GM18858 (cell line): ENCODE measurements around the gene WBP1.
"Not testable (repeated sequence)": the region's sequence is repeated elsewhere in the genome, so short reads cannot be mapped to it uniquely, and the experiment has no call there.

Experiments
- ATAC-seq: cut with Tn5 transposase; IDR thresholded peaks from one replicate; pipeline ENCODE4 v1.9.1; 2021; ENCODE audit not compliant: unreplicated experiment

WBP1 gene

GRCh38 chr2:74481961-74482800 is 23.9 kb downstream of the WBP1 start:
- peak; percentile 26 for ATAC-seq

GRCh38 chr2:74482801-74483674 is 24.8 kb downstream of the WBP1 start, which contains the start of the genes CCDC142 and TTC31:
Gene CCDC142 (minus strand): TSS chr2:74482998. CDS start chr2:74482837, 161 bp downstream.
Gene TTC31 (plus strand): TSS chr2:74483081. CDS start chr2:74483096, 15 bp downstream.
- peak; percentile 78 for ATAC-seq

DNA sequence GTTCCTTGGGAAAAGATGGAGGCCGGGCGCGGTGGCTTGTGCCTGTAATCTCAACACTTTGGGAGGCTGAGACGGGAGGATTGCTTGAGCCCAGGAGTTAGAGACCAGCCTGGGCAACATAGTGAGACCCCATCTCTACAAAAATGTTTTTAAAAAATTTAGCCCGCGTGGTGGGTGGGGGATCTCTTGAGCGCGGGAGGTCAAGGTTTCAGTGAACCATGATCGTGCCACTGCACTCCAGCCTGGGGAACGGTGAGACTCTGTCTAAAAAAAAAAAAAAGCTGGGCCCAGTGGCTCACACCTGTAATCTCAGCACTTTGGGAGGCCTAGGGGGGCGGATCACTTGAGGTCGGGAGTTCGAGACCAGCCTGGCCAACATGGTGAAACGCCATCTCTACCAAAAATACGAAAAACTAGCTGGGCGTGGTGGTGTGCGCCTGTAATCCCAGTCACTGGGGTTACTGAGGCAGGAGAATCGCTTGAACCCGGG is 25.5 kb downstream of the WBP1 start:
- not testable (repeated sequence) for ATAC-seq

- no peak for ATAC-seq
These were observed 27.9 kb downstream of the WBP1 start for GRCh38 chr2:74486141-74486540.

DNA sequence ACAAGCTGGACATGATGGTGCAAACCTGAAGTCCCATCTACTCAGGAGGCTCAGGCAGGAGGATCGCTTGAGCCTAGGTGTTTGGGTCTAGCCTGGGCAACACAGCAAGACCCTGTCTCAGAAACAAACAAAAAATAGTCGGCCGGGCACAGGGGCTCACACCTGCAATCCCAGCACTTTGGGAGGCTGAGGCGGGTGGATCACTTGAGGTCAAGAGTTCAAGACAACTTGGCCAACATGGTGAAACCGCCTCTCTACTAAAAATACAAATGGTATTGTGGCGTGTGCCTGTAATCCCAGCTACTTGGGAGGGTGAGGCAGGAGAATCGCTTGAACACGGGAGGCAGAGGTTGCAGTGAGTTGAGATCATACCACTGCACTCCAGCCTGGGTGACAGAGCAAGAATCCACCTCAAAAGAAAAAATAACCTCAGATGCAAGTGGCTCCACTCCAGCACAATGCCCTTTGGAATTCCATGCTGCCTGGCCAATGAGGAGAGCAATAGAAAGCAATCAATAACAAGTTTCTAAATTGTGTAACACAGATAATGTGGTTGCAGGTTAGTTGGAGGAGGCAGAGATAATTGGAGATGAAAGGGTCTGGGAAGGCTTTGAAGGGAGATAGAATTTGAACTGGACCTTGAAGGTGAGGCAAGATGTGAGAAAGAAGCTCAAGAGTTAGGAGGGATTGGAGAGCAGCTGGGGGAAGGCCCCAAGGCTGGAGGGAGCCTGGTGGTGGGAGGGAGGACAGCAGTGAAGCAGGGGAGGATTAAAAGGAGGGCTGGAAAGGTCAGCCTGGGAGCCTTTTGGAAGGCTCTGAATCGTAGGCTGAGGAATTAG is 30.6 kb downstream of the WBP1 start:
- ATAC-seq = no peak

GRCh38 chr2:74489906-74490305 is 31.7 kb downstream of the WBP1 start:
- no peak for ATAC-seq

- ATAC-seq = no peak
These were observed 33.7 kb downstream of the WBP1 start for GRCh38 chr2:74491648-74492544.

GRCh38 chr2:74493546-74493945 is 35.3 kb downstream of the WBP1 start:
- ATAC-seq = no peak

GRCh38 chr2:74495440-74495839 is 37.2 kb downstream of the WBP1 start:
- ATAC-seq = no peak

- no peak for ATAC-seq
These were observed 38.9 kb downstream of the WBP1 start for GRCh38 chr2:74496997-74497776.

- ATAC-seq = no peak
These were observed 39.7 kb downstream of the WBP1 start for GRCh38 chr2:74497777-74498499.

- ATAC-seq = no peak
These were observed 40.4 kb downstream of the WBP1 start for GRCh38 chr2:74498500-74499266.

DNA sequence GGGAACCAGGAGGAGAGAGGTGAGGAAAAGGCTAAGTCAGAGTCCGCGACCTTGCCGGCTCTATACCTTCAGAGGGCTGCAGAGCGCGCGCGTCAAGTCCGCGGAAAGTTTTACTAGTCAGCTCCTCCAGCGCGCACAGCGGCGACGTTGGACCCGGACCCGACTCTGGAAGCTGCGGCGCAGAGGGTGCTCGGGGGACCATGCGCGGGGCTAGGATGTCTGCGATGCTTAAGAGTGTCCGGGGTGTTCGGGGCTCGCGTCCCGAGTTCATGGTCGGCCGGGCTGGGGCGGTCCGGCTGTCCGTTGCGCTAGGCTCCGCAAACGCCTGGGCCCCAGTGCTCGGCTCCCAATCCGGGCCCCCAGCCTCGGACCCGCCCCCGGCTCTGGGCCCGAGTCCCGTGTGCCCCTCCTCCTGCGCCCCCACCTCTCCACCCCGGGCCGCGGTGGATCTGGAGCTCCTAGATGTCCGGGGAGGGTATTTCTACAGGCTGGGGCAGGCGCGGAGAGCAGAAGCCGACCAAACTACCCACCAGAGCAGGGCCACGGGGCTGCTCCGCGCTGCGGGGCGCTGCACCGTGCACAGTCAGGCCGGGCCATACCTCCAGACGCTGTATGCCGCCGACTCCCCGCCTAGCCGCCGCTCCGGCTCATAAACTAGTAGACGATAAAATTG is 41.2 kb downstream of the WBP1 start, which contains the start of gene LBX2:
LBX2 (minus strand) TSS at position 337 of the 673 bp plus-strand sequence; CDS start at position 271, 66 bp downstream.
- ATAC-seq = no peak

DNA sequence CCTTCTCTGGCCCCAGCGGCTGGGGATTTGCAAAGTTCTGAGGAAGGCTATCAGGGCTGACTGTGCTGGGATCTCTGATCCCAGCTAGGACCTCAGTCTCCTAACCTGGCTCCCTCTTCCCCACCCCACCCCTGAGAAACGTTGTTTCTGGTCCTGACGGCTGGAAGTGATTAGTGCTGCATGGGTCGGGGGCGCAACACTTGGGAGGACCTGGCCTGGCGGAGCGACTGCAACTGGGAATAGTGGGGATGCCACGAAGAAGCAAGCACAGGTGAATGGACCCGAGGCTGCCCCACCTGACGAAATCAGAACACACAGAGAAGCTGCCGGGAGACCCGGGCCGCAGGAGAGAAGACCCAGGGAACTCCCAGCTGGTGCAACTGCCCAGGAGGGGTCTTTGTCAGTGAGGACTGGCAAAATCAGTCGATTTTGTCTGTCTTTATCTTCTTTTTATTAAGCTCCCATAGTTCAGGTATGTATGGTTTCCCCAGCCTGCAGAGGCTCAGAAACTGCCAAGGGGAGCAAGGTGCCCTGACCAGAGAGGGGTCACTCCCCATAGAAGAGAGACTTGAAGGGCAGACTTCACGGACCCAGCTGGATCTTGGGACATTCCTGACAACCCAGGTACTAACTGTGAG is 41.8 kb downstream of the WBP1 start:
- ATAC-seq = no peak

DNA sequence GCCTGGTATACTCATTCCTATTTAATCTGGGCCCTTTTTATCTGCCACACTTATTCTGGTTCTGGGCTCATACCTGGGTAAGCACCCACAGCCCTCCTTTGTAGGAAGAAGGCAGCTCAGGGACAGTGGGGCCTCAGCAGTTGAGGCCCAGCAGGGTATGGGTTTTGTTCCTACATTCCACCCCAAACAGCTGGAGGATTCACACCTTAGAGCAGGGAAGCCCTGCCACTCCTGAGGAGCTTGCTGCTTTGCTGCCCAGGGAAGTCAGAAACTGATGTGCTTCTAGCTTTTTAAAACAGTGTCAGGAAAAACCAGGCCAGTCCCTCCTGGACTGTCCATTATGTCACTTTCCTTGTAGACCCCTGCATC is 42.3 kb downstream of the WBP1 start:
- no peak for ATAC-seq

DNA sequence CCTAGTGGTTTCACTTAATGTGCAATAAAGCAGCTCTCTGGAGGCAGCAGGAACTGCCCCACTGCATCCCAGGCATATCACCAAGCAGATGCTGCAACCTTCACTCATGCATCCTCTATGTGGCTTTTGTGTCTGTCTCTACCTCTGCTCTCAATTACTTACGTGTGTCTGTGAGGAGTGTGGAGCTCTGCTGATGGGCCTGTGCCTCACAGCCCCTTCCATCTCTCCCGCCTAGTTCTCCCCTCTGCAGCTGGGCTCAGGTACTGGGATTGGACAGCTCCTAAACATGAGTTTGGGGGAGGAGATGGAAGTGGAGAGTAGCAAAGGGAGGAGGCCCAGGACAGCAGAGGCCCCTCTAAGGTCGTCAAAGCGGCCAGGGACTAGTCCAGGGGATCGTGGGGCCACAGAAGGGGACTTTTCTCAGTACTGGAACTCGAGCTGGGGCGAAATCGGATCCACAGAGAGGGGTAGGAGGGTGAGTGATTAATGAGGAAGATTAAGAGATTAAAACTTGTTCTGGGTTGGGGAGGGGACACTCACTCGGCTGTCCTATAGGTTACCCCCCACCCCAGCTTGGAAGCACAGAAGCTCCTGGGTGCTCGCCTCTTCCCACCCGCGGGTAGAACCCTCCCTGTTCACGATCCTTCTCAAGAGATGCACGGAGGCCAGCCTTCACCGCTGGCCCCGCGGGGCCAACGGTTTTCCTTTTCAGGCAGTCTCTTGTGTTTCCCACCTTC is 43.3 kb downstream of the WBP1 start:
- ATAC-seq = no peak
